Measurements from ENCODE around the gene CIB4. TPM values are rescaled to one million over a fixed set of nuclear protein-coding genes. Genes with fewer than 3 reads are reported as not detected.
"Not testable (repeated sequence)": the region's sequence is repeated elsewhere in the genome, so short reads cannot be mapped to it uniquely, and the experiment has no call there.

CIB4 gene
- total RNA-seq, 1 experiment from 2014 or later = not detected

- Histone ChIP-seq H3K4me1 (ENCODE audit: low read length) (no peaks in the 10 kb centered on the region), H3K27ac (ENCODE audit: low read length) (no peak overlapping the region), H3K9ac (ENCODE audit: low read length) (no peak overlapping the region), H3K4me2 (ENCODE audit: low read depth, low read length, poor library complexity, severe bottlenecking) (no peak overlapping the region), H3K9me2 (replicated peaks; ENCODE audit: insufficient read depth, low read length) (no peaks in the 10 kb centered on the region), H2AFZ (ENCODE audit: low read length) (no peak overlapping the region), H3K9me3 (ENCODE audit: low read length) (peaks cover 9% of the 10 kb centered on the region; the same call in 1 of the 2 replicates), H3K36me3 (ENCODE audit: insufficient read depth, low read length) (no peaks in the 10 kb centered on the region), H3K79me2 (ENCODE audit: low read length) (no peaks in the 10 kb centered on the region), H3K4me3 (ENCODE audit: low read length) (no peak overlapping the region), H4K20me1 (ENCODE audit: insufficient read depth, low read depth, low read length) (no peaks in the 10 kb centered on the region), H3K27me3 (ENCODE audit: low read length) (no peaks in the 10 kb centered on the region)
- no peak for DNase-seq
These were observed 16.1 kb upstream of the CIB4 start for GRCh38 chr2:26657265-26657664.

GRCh38 chr2:26655611-26656195 lies 14.5 kb upstream of the CIB4 start:
- Histone ChIP-seq H3K4me1 (ENCODE audit: low read length) (no peaks in the 10 kb centered on the region), H3K9me2 (replicated peaks; ENCODE audit: insufficient read depth, low read length) (no peaks in the 10 kb centered on the region), H3K9me3 (ENCODE audit: low read length) (peaks cover 9% of the 10 kb centered on the region; the same call in 1 of the 2 replicates), H3K36me3 (ENCODE audit: insufficient read depth, low read length) (no peaks in the 10 kb centered on the region), H3K79me2 (ENCODE audit: low read length) (no peaks in the 10 kb centered on the region), H3K27me3 (ENCODE audit: low read length) (no peaks in the 10 kb centered on the region), H3K27ac (ENCODE audit: low read length) (no peak overlapping the region), H4K20me1 (ENCODE audit: insufficient read depth, low read depth, low read length) (no peaks in the 10 kb centered on the region), H3K4me3 (ENCODE audit: low read length) (no peak overlapping the region), H3K4me2 (ENCODE audit: low read depth, low read length, poor library complexity, severe bottlenecking) (no peak overlapping the region), H2AFZ (ENCODE audit: low read length) (no peak overlapping the region), H3K9ac (ENCODE audit: low read length) (no peak overlapping the region)
- DNase-seq = no peak

DNA sequence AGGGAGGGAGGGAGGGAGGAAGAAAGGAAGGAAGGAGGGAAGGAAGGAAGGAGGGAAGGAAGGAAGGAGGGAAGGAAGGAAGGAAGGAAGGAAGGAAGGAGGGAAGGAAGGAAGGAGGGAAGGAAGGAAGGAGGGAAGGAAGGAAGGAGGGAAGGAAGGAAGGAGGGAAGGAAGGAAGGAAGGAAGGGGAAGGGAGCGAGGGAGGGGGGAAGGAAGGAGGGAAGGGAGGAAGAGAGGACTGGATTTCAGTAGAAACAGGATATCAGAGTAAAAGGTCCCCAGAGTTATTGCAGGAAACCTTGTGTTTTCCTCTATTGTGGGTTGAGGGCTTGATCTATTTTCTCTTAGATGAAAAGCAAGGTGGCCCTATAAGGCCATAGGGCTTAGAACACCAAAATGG lies 14.0 kb upstream of the CIB4 start:
- H3K4me3 ChIP-seq (ENCODE audit: low read length); H4K20me1 ChIP-seq (ENCODE audit: insufficient read depth, low read depth, low read length); DNase-seq; H3K9ac ChIP-seq (ENCODE audit: low read length); H3K4me2 ChIP-seq (ENCODE audit: low read depth, low read length, poor library complexity, severe bottlenecking); H3K27me3 ChIP-seq (ENCODE audit: low read length); H3K4me1 ChIP-seq (ENCODE audit: low read length); H3K9me3 ChIP-seq (ENCODE audit: low read length); H3K36me3 ChIP-seq (ENCODE audit: insufficient read depth, low read length); H3K79me2 ChIP-seq (ENCODE audit: low read length); H3K9me2 ChIP-seq (replicated peaks; ENCODE audit: insufficient read depth, low read length); H3K27ac ChIP-seq (ENCODE audit: low read length); H2AFZ ChIP-seq (ENCODE audit: low read length): not testable (repeated sequence)

GRCh38 chr2:26654061-26654340 lies 12.8 kb upstream of the CIB4 start:
- Histone ChIP-seq H3K4me1 (ENCODE audit: low read length) (no peaks in the 10 kb centered on the region), H3K4me3 (ENCODE audit: low read length) (no peak overlapping the region), H3K36me3 (ENCODE audit: insufficient read depth, low read length) (no peaks in the 10 kb centered on the region), H3K4me2 (ENCODE audit: low read depth, low read length, poor library complexity, severe bottlenecking) (no peak overlapping the region), H3K27me3 (ENCODE audit: low read length) (no peaks in the 10 kb centered on the region), H4K20me1 (ENCODE audit: insufficient read depth, low read depth, low read length) (no peaks in the 10 kb centered on the region), H3K27ac (ENCODE audit: low read length) (no peak overlapping the region), H3K9ac (ENCODE audit: low read length) (no peak overlapping the region), H3K9me2 (replicated peaks; ENCODE audit: insufficient read depth, low read length) (no peaks in the 10 kb centered on the region), H2AFZ (ENCODE audit: low read length) (no peak overlapping the region), H3K79me2 (ENCODE audit: low read length) (no peaks in the 10 kb centered on the region), H3K9me3 (ENCODE audit: low read length) (no peaks in the 10 kb centered on the region)
- DNase-seq = no peak

DNA sequence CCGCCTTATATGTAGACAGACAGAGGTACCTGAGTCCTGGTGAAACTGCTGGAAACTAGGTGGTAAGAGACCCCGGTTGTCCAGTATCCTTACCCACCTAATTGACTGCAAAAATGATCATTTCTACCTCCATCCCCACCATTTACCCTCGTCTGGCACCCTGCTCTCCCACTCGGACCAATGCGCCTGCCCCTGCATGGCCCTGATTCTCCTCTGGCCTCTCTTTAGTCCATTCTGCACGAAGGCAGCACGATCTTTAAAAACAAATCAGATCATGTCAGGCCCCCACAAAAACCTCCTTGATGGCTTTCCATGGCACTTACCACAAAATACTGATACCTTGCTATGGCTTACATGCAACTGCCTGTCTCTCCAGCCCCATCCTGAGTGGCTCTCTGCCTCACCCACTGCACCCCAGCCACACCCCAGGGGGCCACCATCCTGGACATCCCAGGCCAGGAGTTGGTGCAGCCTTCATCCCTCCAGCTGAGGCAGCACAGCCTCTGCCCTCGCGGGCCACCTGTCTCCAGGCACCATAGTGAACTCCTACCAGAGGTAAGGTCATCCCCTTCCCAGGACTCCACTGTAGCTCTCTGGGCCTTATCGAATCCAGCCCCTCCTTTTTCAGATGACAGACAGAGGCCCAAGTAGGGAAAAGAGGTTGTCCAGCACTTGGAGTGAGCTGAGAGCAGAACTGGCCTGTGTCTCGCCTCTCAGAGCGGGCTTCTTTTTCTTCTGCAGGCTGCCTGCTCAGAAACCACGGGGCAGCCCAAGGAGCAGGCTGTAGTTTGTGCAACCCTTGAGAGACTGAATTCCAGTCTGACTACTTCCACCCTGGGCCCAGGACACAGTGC lies 12.3 kb upstream of the CIB4 start:
- H4K20me1 ChIP-seq (ENCODE audit: insufficient read depth, low read depth, low read length) = no peaks in the 10 kb centered on the region
- no peak overlapping the region for H3K9ac ChIP-seq (ENCODE audit: low read length)
- H3K4me3 ChIP-seq (ENCODE audit: low read length) = no peak overlapping the region
- no peaks in the 10 kb centered on the region for H3K9me3 ChIP-seq (ENCODE audit: low read length)
- no peak overlapping the region for H3K27ac ChIP-seq (ENCODE audit: low read length)
- no peak overlapping the region for H3K4me2 ChIP-seq (ENCODE audit: low read depth, low read length, poor library complexity, severe bottlenecking)
- no peaks in the 10 kb centered on the region for H3K9me2 ChIP-seq (replicated peaks; ENCODE audit: insufficient read depth, low read length)
- no peak overlapping the region for H2AFZ ChIP-seq (ENCODE audit: low read length)
- H3K79me2 ChIP-seq (ENCODE audit: low read length) = no peaks in the 10 kb centered on the region
- H3K4me1 ChIP-seq (ENCODE audit: low read length) = no peaks in the 10 kb centered on the region
- no peaks in the 10 kb centered on the region for H3K27me3 ChIP-seq (ENCODE audit: low read length)
- no peak for DNase-seq
- H3K36me3 ChIP-seq (ENCODE audit: insufficient read depth, low read length) = no peaks in the 10 kb centered on the region

DNA sequence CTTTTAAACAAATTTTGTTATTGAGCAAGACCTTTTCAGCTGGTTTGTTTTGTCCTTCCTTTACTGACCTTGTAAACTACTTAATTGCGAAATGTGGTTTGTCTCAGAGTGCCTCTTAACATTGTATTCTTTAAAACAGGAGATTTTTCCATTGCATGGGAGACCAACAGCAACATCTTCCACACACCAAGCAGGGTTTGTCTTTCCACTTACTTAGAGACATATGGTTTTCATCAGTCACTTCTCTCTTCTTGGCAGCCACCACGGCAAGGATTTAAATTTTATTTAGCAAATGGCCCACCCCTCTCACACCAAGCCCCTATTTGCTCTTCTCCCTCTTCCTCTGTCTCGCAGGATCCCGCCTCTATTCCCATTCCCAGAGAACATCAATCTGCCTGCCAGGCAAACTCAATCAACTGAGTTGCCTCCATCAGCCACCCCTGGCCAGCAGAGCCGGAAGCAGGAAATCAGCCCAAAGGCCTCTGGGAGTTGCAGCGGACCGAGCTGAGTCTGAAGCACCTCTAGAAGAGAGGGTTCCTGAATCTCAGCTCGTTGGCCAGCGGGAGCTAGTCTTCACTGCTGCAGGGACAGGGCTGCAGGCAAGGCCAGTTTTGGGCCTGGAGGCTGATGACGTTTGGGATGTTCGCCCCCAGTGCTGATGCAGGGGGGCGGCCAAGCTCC lies 11.3 kb upstream of the CIB4 start:
- Histone ChIP-seq H3K36me3 (ENCODE audit: insufficient read depth, low read length) (no peaks in the 10 kb centered on the region), H3K27ac (ENCODE audit: low read length) (no peak overlapping the region), H2AFZ (ENCODE audit: low read length) (no peak overlapping the region), H3K4me3 (ENCODE audit: low read length) (no peak overlapping the region), H3K9me2 (replicated peaks; ENCODE audit: insufficient read depth, low read length) (no peaks in the 10 kb centered on the region), H3K27me3 (ENCODE audit: low read length) (no peaks in the 10 kb centered on the region), H3K9me3 (ENCODE audit: low read length) (no peaks in the 10 kb centered on the region), H3K9ac (ENCODE audit: low read length) (no peak overlapping the region), H4K20me1 (ENCODE audit: insufficient read depth, low read depth, low read length) (no peaks in the 10 kb centered on the region), H3K4me1 (ENCODE audit: low read length) (no peaks in the 10 kb centered on the region), H3K4me2 (ENCODE audit: low read depth, low read length, poor library complexity, severe bottlenecking) (no peak overlapping the region), H3K79me2 (ENCODE audit: low read length) (no peaks in the 10 kb centered on the region)
- no peak for DNase-seq

DNA sequence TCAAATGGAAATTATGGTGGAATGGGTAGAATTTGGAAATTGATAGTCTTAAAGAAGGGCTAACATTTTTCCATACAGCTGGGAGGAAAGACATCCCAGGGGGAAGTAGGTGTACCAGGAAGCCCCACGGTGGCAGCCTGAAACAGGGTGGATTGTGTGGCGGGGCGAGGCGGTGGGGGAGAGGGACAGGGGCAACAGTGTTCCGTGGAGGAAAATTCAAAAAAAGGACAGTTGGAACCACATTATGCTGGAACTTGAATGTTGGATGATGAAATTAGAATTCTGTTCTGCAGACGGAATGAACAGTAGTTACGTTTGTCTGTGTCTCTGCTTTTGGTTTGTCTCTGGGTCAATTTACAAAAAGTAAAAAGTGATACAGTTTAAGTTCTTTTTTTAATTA lies 10.6 kb upstream of the CIB4 start:
- Histone ChIP-seq H3K79me2 (ENCODE audit: low read length) (no peaks in the 10 kb centered on the region), H3K27ac (ENCODE audit: low read length) (no peak overlapping the region), H3K27me3 (ENCODE audit: low read length) (no peaks in the 10 kb centered on the region), H3K9ac (ENCODE audit: low read length) (no peak overlapping the region), H3K4me1 (ENCODE audit: low read length) (no peaks in the 10 kb centered on the region), H3K9me2 (replicated peaks; ENCODE audit: insufficient read depth, low read length) (no peaks in the 10 kb centered on the region), H3K4me2 (ENCODE audit: low read depth, low read length, poor library complexity, severe bottlenecking) (no peak overlapping the region), H3K9me3 (ENCODE audit: low read length) (no peaks in the 10 kb centered on the region), H4K20me1 (ENCODE audit: insufficient read depth, low read depth, low read length) (no peaks in the 10 kb centered on the region), H3K4me3 (ENCODE audit: low read length) (no peak overlapping the region), H2AFZ (ENCODE audit: low read length) (no peak overlapping the region), H3K36me3 (ENCODE audit: insufficient read depth, low read length) (no peaks in the 10 kb centered on the region)
- no peak for DNase-seq

DNA sequence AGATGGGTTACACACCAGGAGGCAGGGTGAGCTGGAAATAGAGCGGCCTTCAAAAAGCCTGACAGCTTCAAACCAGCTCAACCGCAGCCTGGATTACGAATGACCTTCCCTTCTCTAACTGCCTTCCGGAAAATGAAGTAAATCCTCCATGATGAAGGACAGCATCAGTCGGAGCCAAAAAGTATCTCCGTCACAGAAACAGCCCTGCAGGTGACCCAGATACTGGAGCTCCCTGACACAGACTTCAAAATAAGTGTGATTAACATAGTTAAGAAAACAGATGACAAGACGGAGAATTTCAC lies 10.3 kb upstream of the CIB4 start:
- Histone ChIP-seq H3K36me3 (ENCODE audit: insufficient read depth, low read length) (no peaks in the 10 kb centered on the region), H2AFZ (ENCODE audit: low read length) (no peak overlapping the region), H4K20me1 (ENCODE audit: insufficient read depth, low read depth, low read length) (no peaks in the 10 kb centered on the region), H3K27me3 (ENCODE audit: low read length) (no peaks in the 10 kb centered on the region), H3K9ac (ENCODE audit: low read length) (no peak overlapping the region), H3K79me2 (ENCODE audit: low read length) (no peaks in the 10 kb centered on the region), H3K4me3 (ENCODE audit: low read length) (no peak overlapping the region), H3K27ac (ENCODE audit: low read length) (no peak overlapping the region), H3K4me1 (ENCODE audit: low read length) (no peaks in the 10 kb centered on the region), H3K4me2 (ENCODE audit: low read depth, low read length, poor library complexity, severe bottlenecking) (no peak overlapping the region), H3K9me2 (replicated peaks; ENCODE audit: insufficient read depth, low read length) (no peaks in the 10 kb centered on the region), H3K9me3 (ENCODE audit: low read length) (no peaks in the 10 kb centered on the region)
- DNase-seq = no peak

All from Karpas-422 (cell line).